HG02610 (cell line): Measurements from ENCODE around the gene TNFRSF21.

Experiments
- ATAC-seq: cut with Tn5 transposase; IDR thresholded peaks from one replicate; pipeline ENCODE4 v1.9.1; 2021; ENCODE audit warnings: mild to moderate bottlenecking, moderate library complexity; ENCODE audit not compliant: unreplicated experiment

Gene TNFRSF21

DNA sequence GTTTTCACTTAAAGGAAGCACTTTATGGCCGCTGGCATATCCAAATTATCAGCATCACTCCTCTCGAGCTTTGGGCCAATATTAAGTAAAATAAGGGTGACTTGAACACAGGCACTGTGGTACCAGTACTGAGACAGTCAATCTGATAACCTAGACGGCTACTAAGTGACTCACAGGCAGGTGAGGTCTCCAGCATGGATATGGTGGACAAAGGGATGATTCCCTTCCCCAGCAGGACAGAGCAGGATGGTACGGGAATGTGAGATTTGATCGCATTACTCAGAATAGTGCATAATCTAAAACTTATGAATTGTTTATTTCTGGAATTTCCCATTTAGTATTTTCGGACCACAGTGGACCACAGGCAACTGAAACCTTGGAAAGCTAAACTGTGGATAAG lies 55.7 kb downstream of the TNFRSF21 start:
- no peak for ATAC-seq

- no peak for ATAC-seq
These were observed 56.6 kb downstream of the TNFRSF21 start for GRCh38 chr6:47253136-47253535.

GRCh38 chr6:47252633-47253032 lies 57.1 kb downstream of the TNFRSF21 start:
- ATAC-seq = no peak

DNA sequence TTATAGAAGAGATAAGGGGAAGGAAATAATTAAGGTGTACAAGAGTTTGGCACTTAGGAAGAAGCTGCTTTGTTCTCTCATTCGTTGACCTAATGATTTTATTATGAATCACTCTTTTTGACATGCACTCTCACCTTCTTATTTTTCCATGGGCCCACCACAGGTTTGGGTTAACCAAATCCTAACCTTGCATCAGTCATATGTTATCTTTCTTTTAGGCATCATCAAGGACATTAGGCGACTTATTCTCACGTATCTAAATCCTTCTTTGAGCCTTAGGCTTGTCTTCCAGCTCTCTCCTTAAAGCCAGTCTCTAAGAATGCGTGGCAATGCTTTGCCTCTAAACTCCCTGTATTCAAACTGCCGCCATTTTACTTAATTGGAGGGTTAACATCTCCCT lies 58.3 kb downstream of the TNFRSF21 start:
- no peak for ATAC-seq

DNA sequence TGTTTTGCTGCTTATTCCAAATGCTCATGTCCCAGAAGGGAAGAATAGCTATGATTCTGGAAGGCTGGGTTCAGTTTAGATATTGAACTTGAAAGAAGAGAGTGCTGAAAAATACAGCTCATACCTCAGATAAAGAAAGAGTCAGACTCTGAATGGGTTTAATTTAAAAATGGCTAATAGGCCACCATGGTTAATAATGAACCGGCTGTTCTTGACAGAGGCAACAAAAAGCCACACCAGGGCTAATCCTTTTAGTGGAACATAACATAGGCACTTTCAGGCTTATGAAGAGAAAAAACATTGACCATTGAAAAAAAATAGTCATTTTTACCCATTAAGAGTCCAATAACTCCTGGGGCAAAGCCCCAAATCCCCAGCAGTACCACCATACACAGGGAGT lies 59.4 kb downstream of the TNFRSF21 start:
- ATAC-seq = no peak

DNA sequence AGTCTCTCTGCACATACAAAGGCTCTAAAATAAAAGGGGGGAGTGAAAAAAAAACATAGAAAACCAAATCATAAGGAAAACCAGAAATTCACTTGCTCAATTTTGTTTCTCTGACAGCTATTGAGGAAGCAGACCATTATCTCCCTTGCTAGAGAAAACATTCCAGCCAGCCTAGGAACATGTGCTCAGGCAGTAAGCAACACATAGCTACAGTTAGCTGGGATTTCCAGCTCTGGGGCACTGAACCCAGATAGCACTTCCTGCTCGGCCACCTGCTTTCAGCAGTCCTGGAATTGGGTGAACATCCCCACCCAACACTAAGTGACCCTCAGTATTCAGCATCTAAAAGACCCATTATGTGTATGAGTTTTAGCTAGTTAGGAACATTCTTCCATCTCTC lies 61.3 kb downstream of the TNFRSF21 start:
- no peak for ATAC-seq

DNA sequence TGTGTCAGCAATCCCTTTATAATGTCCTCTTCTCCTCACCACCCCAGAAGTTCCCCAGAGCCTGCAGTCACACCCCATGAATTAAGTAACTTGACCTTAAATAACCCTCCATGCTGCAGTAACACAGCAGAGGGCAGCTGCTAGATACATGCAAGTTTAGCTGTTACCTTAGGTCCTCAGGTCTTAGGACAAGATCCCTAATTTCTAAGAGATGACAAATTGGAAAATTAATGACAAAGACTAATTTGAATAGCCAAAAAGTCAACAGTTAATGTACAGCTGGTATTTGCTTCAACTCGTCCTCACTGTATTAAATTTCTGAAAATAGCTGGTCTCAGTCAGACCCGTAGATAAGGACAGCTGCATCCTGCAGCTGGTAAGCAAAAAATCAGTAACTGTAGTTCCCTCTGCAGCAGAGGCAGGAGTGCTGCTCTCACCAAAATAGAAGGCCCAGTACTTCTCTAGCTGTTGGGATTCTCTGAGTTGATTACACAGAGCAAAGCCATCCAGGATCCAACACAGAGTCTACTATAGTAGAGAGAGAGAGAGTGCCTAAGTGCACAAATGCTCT lies 62.4 kb downstream of the TNFRSF21 start:
- ATAC-seq = peak; percentile 25

DNA sequence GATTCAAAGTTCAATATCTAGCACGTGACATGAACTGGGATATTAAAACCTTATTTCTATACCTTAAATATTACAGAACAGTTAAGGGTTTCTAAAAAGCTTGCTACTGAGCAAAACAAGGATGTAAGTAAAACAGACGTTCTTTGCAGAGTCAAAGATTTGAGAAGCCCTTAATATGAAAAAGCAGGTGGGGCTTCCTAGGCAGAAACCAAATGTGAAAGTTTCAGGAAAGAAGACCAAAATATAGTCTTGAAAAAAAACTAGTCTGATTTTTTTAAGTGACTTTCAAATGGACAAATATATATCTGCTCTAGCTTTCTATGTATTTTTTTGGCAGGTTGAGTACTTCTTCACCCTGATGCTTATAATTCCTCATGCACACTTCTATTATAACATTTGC lies 63.2 kb downstream of the TNFRSF21 start:
- no peak for ATAC-seq

DNA sequence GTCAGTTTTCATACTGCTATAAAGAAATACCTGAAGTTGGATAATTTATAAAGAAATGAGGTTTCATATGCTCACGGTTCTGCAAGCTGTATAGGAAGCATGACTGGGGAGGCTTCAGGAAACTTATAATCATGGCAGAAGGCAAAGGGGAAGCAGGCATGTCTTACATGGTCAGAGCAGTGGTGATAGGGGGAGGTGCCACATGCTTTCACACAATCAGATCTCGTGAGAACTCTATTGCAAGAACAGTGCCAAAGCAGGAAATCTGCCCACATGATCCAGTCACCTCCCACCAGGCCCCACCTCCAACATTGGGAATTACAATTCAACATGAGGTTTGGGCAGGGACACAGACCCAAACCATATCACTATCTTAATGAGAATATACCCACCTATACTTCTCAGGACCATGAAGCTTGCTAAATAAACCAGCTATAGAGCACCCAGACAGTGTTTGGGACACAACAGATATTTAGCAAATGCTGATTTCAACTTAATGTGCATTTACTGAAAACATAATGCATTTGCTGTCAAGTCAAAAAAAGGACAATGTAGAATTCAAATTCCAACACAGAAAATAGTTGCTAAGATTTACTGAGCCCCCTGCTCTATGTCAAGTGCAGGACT lies 63.8 kb downstream of the TNFRSF21 start:
- no peak for ATAC-seq

GRCh38 chr6:47242483-47243386 lies 67.0 kb downstream of the TNFRSF21 start:
- ATAC-seq = peak; percentile 98

- ATAC-seq = no peak
These were observed 67.8 kb downstream of the TNFRSF21 start for GRCh38 chr6:47241742-47242482.

DNA sequence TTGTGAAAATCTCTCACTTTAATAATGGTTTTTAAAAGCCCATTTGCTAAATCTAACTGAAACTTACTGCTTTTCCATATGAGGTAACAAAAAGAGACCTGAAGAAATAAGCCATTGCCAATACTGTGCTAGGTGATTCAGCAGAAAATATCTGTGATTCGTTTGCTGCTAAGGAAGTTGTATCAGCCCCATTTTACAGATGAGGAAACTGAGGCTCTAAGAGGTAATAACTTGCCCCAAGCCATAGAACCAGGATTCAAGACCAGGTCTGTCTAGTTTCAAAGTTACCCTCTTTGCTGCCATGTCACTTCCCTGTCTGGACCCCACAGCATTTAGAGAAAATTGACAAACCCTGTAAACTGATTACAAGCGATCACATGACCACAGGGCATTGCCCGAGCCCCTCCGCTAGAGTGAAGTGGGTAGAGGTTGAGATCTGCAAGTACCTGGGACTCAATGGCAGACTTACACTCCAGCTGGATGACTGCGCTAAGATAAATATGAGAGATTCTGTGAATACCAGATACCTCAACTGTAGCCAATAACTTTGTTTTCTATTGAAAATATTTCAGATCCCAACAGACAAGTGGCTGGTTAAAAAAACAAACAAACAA lies 69.3 kb downstream of the TNFRSF21 start:
- no peak for ATAC-seq

DNA sequence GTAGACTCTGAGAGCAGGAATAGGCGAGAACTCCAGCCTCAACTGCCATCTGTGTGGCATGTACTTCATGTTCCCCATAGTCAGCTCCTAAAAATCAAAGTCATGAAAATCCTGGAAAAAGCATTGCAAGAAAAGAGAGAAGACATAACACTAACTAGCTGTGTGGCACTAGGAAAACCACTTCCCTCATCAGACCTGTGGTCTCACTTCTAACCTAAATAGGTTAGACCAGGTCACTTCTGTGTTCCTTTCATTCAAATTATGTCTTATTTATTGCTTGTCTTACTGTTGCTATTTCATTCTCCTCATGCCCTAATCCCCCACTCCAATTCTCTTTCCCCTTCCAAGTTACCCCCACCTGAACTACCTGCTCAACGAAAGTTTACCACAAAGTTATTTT lies 70.2 kb downstream of the TNFRSF21 start:
- no peak for ATAC-seq

- ATAC-seq = no peak
These were observed 71.2 kb downstream of the TNFRSF21 start for GRCh38 chr6:47238456-47238995.

GRCh38 chr6:47237196-47237595 lies 72.5 kb downstream of the TNFRSF21 start:
- ATAC-seq = no peak

DNA sequence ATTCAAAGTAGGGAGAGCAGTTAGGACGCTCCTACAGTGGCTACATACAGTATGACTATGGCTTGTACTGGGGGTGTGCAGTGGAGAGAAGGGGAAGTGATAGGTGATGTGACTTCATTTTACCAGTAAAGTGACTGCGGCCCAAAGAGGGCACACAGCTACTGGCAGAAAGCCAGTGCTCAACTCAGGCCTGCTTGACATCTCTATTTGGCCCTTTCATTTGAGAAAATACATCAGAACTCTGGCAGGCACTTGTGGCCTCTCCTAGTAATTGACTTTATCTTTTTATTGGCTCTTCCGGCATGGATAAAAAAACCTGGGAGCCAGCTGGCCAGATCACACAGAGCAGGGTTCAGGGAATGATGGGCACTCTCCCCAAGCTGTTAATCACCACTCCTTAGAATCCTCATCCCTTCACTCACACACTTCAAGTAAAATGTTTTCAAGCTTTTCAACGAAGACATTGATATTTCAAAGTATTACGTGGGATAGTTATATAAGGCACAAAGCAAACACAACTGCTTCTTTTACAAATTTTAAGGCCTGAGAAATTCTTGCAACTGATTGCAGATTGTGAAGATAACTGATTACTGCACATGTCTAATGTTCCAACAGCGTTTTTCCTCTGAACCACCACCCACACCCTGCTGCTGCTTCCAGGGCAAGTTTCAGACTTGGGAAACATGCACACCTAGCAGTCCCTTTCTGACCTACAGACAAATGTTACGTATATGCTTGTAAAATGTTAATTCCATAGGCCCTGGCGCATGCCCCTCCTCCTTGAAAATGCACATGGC lies 73.5 kb downstream of the TNFRSF21 start:
- ATAC-seq = no peak

DNA sequence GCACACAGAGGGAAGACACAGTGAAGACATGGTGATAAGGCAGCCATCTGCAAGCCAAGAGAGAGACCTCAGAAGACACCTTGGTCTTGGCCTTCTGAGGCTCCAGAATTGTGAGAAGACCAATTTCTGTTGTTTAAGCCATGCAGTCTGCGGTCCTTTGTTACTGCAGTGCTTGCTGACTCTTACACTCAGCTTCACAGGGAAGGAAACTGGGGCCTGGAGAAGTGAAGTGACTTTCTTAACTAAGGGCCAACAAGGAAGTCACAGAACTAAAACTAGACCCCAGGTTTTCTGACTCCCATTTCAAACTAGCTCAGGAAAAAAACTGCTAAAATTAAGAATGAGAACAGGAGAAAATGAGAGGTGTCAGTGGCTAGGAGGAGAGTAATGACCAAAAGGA lies 74.3 kb downstream of the TNFRSF21 start:
- ATAC-seq = no peak

DNA sequence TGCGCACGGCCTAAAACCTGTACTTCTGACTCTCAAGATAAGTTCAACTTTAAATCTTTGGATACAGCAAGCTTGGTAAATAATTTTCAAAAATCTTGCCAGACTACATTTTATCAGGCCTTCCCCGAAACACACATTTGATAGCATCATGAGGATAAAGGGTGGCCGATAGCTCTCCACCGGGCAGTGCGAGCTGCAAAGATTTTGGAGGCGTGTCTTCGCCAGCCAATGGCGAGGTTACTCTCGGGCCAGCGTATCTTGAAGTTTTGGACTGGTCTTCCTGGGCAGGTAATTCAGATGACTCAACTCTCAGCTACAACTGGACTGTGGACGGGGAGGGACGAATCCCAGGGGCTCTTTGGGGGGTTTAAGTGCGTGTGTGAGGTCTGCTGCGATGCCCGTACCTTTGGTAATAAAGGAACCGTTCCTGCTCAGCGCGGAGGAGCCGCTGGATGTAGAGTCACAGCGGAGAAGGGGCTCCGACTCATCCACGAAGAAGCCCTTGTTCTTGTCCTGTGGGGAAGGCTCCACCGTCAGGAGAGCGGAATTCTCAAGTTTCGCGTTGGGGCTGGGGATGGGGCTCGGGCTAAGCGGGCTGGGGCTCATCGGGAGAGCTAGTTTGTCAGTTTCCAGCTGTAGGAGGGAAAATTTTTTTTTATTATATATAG lies 75.3 kb downstream of the TNFRSF21 start:
- ATAC-seq = no peak

DNA sequence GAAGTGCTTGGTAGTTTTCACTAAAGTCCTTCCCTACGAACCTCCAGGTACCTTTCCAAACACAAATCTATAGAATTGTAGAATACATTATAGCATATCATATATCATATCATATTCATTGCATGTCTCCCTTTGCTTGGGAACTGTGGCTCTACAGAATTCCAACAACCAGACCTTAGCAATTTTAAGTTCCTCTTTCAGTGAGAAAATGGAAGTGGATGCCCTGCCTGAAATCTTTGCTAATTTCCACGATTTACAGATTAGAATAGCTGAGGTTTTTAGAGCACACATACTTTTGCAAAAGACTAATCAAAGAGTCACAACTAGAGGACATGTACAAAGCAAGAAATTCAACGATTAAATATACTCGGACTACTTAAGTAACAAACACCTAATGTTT lies 78.6 kb downstream of the TNFRSF21 start:
- ATAC-seq = no peak
